GM23338 (cell line): Measurements from ENCODE around the gene HS6ST3. TPM values are rescaled to one million over a fixed set of nuclear protein-coding genes. Genes with fewer than 3 reads are reported as not detected.
A peak's percentile ranks its signal among the peaks of the same experiment; 100 is the strongest.

ENCODE experiments used
- ATAC-seq: fragments of 200-7000 bp; cut with Tn5 transposase; 3 replicates; pipeline ENCODE4 v1.9.1; 2020
- DNase-seq: peaks from one replicate; pipeline ENCODE4 v3.0.0-alpha.2; 2015; ENCODE audit warnings: low spot score
- H2AFZ ChIP-seq: fragments of 200-600 bp; sonication (generic); 2 replicates; pipeline ENCODE4 v1.8.0; 2016; ENCODE audit warnings: antibody characterized with exemption, mild to moderate bottlenecking, moderate library complexity
- H3F3A ChIP-seq: fragments of 200-600 bp; sonication (generic); replicated peaks from 2 replicates; pipeline ENCODE4 v1.8.0; 2017; ENCODE audit warnings: antibody characterized with exemption, mixed run types, low read depth
- H3K27ac ChIP-seq: fragments of 200-600 bp; sonication (generic); 2 replicates; pipeline ENCODE4 v1.6.1; 2016; ENCODE audit warnings: low read depth
- H3K27me3 ChIP-seq: fragments of 200-600 bp; sonication (generic); 2 replicates; pipeline ENCODE4 v1.8.0; 2016; ENCODE audit warnings: mild to moderate bottlenecking, mixed run types, moderate library complexity; ENCODE audit not compliant: insufficient read depth
- H3K36me3 ChIP-seq: fragments of 200-600 bp; sonication (generic); 2 replicates; pipeline ENCODE4 v1.8.0; 2016; ENCODE audit warnings: mild to moderate bottlenecking; ENCODE audit not compliant: insufficient read depth
- H3K4me1 ChIP-seq: fragments of 200-600 bp; sonication (generic); 2 replicates; pipeline ENCODE4 v1.8.0; 2016; ENCODE audit warnings: mild to moderate bottlenecking, moderate library complexity; ENCODE audit not compliant: insufficient read depth
- H3K4me2 ChIP-seq: fragments of 200-600 bp; sonication (generic); 2 replicates; pipeline ENCODE4 v1.7.1; 2017; ENCODE audit warnings: mixed run types
- H3K4me3 ChIP-seq: fragments of 200-600 bp; sonication (generic); 2 replicates; pipeline ENCODE4 v1.6.1; 2016; ENCODE audit warnings: mixed run types
- H3K79me2 ChIP-seq: fragments of 200-600 bp; sonication (generic); replicated peaks from 2 replicates; pipeline ENCODE4 v1.8.0; 2017; ENCODE audit warnings: mild to moderate bottlenecking; ENCODE audit not compliant: insufficient read depth
- H3K9me2 ChIP-seq: fragments of 200-600 bp; sonication (generic); 2 replicates; pipeline ENCODE4 v1.8.0; 2017; ENCODE audit not compliant: insufficient read depth
- H4K20me1 ChIP-seq: fragments of 200-600 bp; sonication (generic); replicated peaks from 2 replicates; pipeline ENCODE4 v1.8.0; 2017; ENCODE audit warnings: mild to moderate bottlenecking; ENCODE audit not compliant: insufficient read depth
- H3K27ac Mint-ChIP-seq: 2 replicates; pipeline ENCODE4 v1.8.0; 2020; ENCODE audit warnings: inconsistent platforms, mild to moderate bottlenecking, moderate library complexity, mixed read lengths
- H3K27me3 Mint-ChIP-seq: 3 replicates; pipeline ENCODE4 v1.8.0; 2022; ENCODE audit warnings: low read depth, mild to moderate bottlenecking, moderate library complexity, mixed read lengths, inconsistent platforms; ENCODE audit not compliant: insufficient read depth, poor library complexity
- H3K36me3 Mint-ChIP-seq: 3 replicates; pipeline ENCODE4 v1.8.0; 2021; ENCODE audit warnings: low read depth, mild to moderate bottlenecking, inconsistent platforms, moderate library complexity, mixed read lengths
- H3K4me1 Mint-ChIP-seq: 3 replicates; pipeline ENCODE4 v1.8.0; 2020; ENCODE audit warnings: mild to moderate bottlenecking, inconsistent platforms, mixed read lengths
- H3K4me3 Mint-ChIP-seq: 3 replicates; pipeline ENCODE4 v1.8.0; 2021; ENCODE audit warnings: moderate library complexity, mild to moderate bottlenecking, inconsistent platforms, mixed read lengths
- H3K9me3 Mint-ChIP-seq: 3 replicates; pipeline ENCODE4 v1.8.0; 2020; ENCODE audit warnings: moderate library complexity, mild to moderate bottlenecking, inconsistent platforms, mixed read lengths
- CREB1 ChIP-seq: fragments of 250-450 bp; sonication (Bioruptor Pico); IDR thresholded peaks from 2 replicates; pipeline ENCODE4 v1.5.0; 2020; ENCODE audit warnings: low read depth, mild to moderate bottlenecking, moderate library complexity
- STAT1 ChIP-seq: IDR thresholded peaks from one replicate; pipeline ENCODE4 v1.6.1; 2016; ENCODE audit warnings: antibody characterized with exemption; ENCODE audit not compliant: unreplicated experiment
- polyA plus RNA-seq: library from polyadenylated mRNA; unstranded; fragments of >200 nt; fragmentation: Nextera tagmentation; extraction: Ambion mirVana; gene quantifications from 2 replicates; pipeline ENCODE4 v1.2.1, GENCODE V29; 2016
- total RNA-seq: library from RNA; depleted of rRNA; stranded (reverse); fragments of >200 nt; shearing (Covaris generic); gene quantifications from 2 replicates; pipeline ENCODE4 v1.2.3, GENCODE V29; 2014
- TF ChIP-seq, protein P1 (sequence below): fragments of 250-450 bp; sonication (Bioruptor Pico); IDR thresholded peaks from 2 replicates; pipeline ENCODE4 v1.5.0; 2020; ENCODE audit warnings: mild to moderate bottlenecking, moderate library complexity

The HS6ST3 gene
- total and polyA plus RNA-seq, 2 experiments from 2014 or later, result 0.52 to 0.80 TPM

DNA sequence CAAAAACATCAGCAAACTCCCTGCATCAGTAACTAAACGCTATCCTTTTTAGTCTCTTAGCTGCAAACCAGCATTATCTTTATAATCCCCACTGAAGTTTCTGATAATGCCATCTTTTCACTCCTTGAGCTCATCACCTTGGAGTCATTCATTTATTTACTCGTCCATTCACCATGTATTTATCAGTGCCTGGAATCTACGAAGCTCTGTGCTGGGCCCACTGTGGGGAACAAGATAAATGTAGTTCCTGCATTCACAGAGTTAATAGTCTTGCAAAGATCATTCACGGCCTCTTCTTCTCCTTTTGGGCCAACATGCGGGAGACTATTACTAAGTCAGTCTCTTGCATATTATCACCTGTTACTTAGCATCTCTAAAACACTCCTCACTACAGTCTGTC, 89.4 kb downstream of the HS6ST3 start (continued):
- TF ChIP-seq, protein P1, sequence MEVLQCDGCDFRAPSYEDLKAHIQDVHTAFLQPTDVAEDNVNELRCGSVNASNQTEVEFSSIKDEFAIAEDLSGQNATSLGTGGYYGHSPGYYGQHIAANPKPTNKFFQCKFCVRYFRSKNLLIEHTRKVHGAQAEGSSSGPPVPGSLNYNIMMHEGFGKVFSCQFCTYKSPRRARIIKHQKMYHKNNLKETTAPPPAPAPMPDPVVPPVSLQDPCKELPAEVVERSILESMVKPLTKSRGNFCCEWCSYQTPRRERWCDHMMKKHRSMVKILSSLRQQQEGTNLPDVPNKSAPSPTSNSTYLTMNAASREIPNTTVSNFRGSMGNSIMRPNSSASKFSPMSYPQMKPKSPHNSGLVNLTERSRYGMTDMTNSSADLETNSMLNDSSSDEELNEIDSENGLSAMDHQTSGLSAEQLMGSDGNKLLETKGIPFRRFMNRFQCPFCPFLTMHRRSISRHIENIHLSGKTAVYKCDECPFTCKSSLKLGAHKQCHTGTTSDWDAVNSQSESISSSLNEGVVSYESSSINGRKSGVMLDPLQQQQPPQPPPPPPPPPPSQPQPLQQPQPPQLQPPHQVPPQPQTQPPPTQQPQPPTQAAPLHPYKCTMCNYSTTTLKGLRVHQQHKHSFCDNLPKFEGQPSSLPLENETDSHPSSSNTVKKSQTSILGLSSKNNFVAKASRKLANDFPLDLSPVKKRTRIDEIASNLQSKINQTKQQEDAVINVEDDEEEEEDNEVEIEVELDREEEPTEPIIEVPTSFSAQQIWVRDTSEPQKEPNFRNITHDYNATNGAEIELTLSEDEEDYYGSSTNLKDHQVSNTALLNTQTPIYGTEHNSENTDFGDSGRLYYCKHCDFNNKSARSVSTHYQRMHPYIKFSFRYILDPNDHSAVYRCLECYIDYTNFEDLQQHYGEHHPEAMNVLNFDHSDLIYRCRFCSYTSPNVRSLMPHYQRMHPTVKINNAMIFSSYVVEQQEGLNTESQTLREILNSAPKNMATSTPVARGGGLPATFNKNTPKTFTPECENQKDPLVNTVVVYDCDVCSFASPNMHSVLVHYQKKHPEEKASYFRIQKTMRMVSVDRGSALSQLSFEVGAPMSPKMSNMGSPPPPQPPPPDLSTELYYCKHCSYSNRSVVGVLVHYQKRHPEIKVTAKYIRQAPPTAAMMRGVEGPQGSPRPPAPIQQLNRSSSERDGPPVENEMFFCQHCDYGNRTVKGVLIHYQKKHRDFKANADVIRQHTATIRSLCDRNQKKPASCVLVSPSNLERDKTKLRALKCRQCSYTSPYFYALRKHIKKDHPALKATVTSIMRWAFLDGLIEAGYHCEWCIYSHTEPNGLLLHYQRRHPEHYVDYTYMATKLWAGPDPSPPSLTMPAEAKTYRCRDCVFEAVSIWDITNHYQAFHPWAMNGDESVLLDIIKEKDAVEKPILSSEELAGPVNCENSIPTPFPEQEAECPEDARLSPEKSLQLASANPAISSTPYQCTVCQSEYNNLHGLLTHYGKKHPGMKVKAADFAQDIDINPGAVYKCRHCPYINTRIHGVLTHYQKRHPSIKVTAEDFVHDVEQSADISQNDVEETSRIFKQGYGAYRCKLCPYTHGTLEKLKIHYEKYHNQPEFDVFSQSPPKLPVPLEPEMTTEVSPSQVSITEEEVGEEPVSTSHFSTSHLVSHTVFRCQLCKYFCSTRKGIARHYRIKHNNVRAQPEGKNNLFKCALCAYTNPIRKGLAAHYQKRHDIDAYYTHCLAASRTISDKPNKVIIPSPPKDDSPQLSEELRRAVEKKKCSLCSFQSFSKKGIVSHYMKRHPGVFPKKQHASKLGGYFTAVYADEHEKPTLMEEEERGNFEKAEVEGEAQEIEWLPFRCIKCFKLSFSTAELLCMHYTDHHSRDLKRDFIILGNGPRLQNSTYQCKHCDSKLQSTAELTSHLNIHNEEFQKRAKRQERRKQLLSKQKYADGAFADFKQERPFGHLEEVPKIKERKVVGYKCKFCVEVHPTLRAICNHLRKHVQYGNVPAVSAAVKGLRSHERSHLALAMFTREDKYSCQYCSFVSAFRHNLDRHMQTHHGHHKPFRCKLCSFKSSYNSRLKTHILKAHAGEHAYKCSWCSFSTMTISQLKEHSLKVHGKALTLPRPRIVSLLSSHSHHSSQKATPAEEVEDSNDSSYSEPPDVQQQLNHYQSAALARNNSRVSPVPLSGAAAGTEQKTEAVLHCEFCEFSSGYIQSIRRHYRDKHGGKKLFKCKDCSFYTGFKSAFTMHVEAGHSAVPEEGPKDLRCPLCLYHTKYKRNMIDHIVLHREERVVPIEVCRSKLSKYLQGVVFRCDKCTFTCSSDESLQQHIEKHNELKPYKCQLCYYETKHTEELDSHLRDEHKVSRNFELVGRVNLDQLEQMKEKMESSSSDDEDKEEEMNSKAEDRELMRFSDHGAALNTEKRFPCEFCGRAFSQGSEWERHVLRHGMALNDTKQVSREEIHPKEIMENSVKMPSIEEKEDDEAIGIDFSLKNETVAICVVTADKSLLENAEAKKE, result no peak

DNA sequence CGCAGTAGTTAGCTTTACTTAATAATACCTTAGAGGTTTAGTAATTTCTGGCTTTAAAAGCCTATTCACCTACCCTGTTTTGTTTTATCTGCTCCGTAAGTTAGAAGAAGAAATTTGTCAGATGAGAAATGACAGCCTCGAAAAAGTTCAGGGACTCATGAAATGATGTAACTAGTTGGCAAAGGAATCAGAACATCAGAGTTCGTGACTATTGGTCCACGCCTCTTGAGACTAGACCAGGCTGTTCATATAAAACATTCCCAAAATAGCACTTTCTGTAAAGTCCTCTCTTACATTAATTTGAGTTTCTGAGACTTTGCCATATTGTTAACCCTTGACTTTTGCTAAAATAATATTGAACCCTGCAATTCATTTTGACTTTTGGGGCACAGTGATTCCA, 92.0 kb downstream of the HS6ST3 start:
- DNase-seq (no peak), ATAC-seq (no peak)
- Mint-ChIP-seq H3K4me3 (no peak overlapping the region), H3K27ac (no peak overlapping the region), H3K27me3 (no peaks in the 10 kb centered on the region), H3K36me3 (no peaks in the 10 kb centered on the region), H3K4me1 (peaks cover 2% of the 10 kb centered on the region; the same call in 1 of the 3 replicates), H3K9me3 (no peaks in the 10 kb centered on the region)
- no peak overlapping the region for H3K27ac ChIP-seq
- no peak overlapping the region for H3K4me2 ChIP-seq
- H3K4me1 ChIP-seq, result no peaks in the 10 kb centered on the region
- H3K36me3 ChIP-seq, result no peaks in the 10 kb centered on the region
- no peaks in the 10 kb centered on the region for H3K9me2 ChIP-seq
- no peaks in the 10 kb centered on the region for H3K79me2 ChIP-seq
- no peak for TF ChIP-seq CREB1
- TF ChIP-seq STAT1, result no peak
- TF ChIP-seq, protein P1, result no peak
- no peaks in the 10 kb centered on the region for H3F3A ChIP-seq
- H3K27me3 ChIP-seq, result no peaks in the 10 kb centered on the region
- H3K4me3 ChIP-seq, result no peak overlapping the region
- peak overlapping the region; percentile 57; the same call in 1 of the 2 replicates for H2AFZ ChIP-seq
- H4K20me1 ChIP-seq, result no peaks in the 10 kb centered on the region
